HG02763 (cell line): ENCODE measurements around the gene TMEM82.

ENCODE experiments used
- ATAC-seq: cut with Tn5 transposase; IDR thresholded peaks from one replicate; pipeline ENCODE4 v1.9.1; 2021; ENCODE audit warnings: mild to moderate bottlenecking, moderate library complexity; ENCODE audit not compliant: unreplicated experiment

Gene TMEM82

GRCh38 chr1:15775706-15776105, 33.4 kb downstream of the TMEM82 start:
- ATAC-seq = no peak

- ATAC-seq = no peak
These were observed 35.8 kb downstream of the TMEM82 start for GRCh38 chr1:15777909-15778707.

- no peak for ATAC-seq
These were observed 43.4 kb downstream of the TMEM82 start for GRCh38 chr1:15785683-15786082.

- no peak for ATAC-seq
These were observed 44.3 kb downstream of the TMEM82 start for GRCh38 chr1:15786581-15786980.

- no peak for ATAC-seq
These were observed 46.5 kb downstream of the TMEM82 start for GRCh38 chr1:15788624-15789301.

GRCh38 chr1:15796086-15796462, 53.8 kb downstream of the TMEM82 start:
- no peak for ATAC-seq
